Hepatocyte (in vitro differentiated cells): Measurements from ENCODE around the gene HOXD9.

Experiments
- CTCF ChIP-seq: fragments of 200-600 bp; sonication (generic); IDR thresholded peaks from 2 replicates; pipeline ENCODE4 v1.5.1; 2016; ENCODE audit warnings: antibody characterized with exemption, mild to moderate bottlenecking; ENCODE audit not compliant: poor library complexity
- EZH2 ChIP-seq: fragments of 200-600 bp; sonication (generic); IDR thresholded peaks from 2 replicates; pipeline ENCODE4 v1.6.1; 2016; ENCODE audit warnings: antibody characterized with exemption, mild to moderate bottlenecking, borderline replicate concordance
- EZH2phosphoT487 ChIP-seq: fragments of 200-600 bp; sonication (generic); IDR thresholded peaks from one replicate; pipeline ENCODE4 v1.6.1; 2018; ENCODE audit warnings: antibody characterized with exemption, mild to moderate bottlenecking, low read depth, moderate library complexity; ENCODE audit not compliant: unreplicated experiment, severe bottlenecking

- peak; percentile 78 for TF ChIP-seq CTCF
- TF ChIP-seq EZH2: peak; percentile 78
- TF ChIP-seq EZH2phosphoT487: no peak
These were observed 34.2 kb upstream of the HOXD9 start for GRCh38 chr2:176088048-176088936.
